Common myeloid progenitor, CD34-positive (primary cell): Measurements from ENCODE around the gene GPR161.

Source experiments
- CTCF ChIA-PET: fragments of 350-600 bp; sonication (Branson Sonifier 250); formaldehyde crosslinking; loops from one replicate; lab custom pipeline; 2021; ENCODE audit warnings: antibody characterized with exemption; lab: Charles Lee
- POLR2A ChIA-PET: fragments of 350-600 bp; sonication (Branson Sonifier 250); formaldehyde crosslinking; loops from one replicate; lab custom pipeline; 2021; ENCODE audit warnings: antibody characterized with exemption; lab: Charles Lee
- DNase-seq, 3 donors: peaks; one replicate each; pipeline versions ENCODE4 v3.0.0 to v3.0.0-alpha.2; 2013
- H3K27ac ChIP-seq, 2 experiments: 1 replicate in 1 of 2; 2 replicates in 1 of 2; pipeline ENCODE4 v1.7.0; 2013; ENCODE audit warnings: inconsistent platforms in 2 of 2, low read length in 2 of 2, mild to moderate bottlenecking in 2 of 2, low read depth in 1 of 2, moderate library complexity in 1 of 2; ENCODE audit not compliant: severe bottlenecking in 2 of 2, insufficient read depth in 1 of 2, poor library complexity in 1 of 2
- H3K27me3 ChIP-seq, 5 experiments: replicated peaks in 2 of 5; 1 replicate in 3 of 5; 2 replicates in 2 of 5; pipeline versions ENCODE4 v1.6.1 to v1.7.0; 2013; ENCODE audit warnings: low read length in 4 of 5, mild to moderate bottlenecking in 2 of 5, moderate library complexity in 2 of 5, inconsistent platforms in 1 of 5; ENCODE audit not compliant: insufficient read depth in 5 of 5, control insufficient read depth in 4 of 5
- H3K36me3 ChIP-seq, 4 experiments: 1 replicate in 2 of 4; 2 replicates in 2 of 4; pipeline versions ENCODE4 v1.6.1 to v1.7.0; 2013; ENCODE audit warnings: low read length in 3 of 4, control low read depth in 1 of 4, mild to moderate bottlenecking in 1 of 4; ENCODE audit not compliant: control insufficient read depth in 4 of 4, insufficient read depth in 4 of 4
- H3K4me1 ChIP-seq, 4 experiments: 1 replicate in 3 of 4; 2 replicates in 1 of 4; pipeline versions ENCODE4 v1.6.1 to v1.7.1; 2013; ENCODE audit warnings: low read length in 3 of 4, mild to moderate bottlenecking in 3 of 4, control low read depth in 1 of 4, inconsistent platforms in 1 of 4, moderate library complexity in 1 of 4; ENCODE audit not compliant: control insufficient read depth in 4 of 4, insufficient read depth in 4 of 4; ENCODE audit errors: control extremely low read depth in 1 of 4
- H3K4me3 ChIP-seq, 7 experiments: 1 replicate in 4 of 7; 2 replicates in 3 of 7; pipeline versions ENCODE4 v1.5.1 to v1.7.0; 2013; ENCODE audit warnings: mild to moderate bottlenecking in 7 of 7, low read length in 6 of 7, moderate library complexity in 6 of 7, inconsistent platforms in 2 of 7, low read depth in 2 of 7, control low read depth in 1 of 7; ENCODE audit not compliant: insufficient read depth in 4 of 7, control insufficient read depth in 1 of 7; ENCODE audit errors: extremely low read depth in 1 of 7
- H3K9me3 ChIP-seq, 5 experiments: 1 replicate in 4 of 5; 2 replicates in 1 of 5; pipeline versions ENCODE4 v1.6.1 to v1.7.1; 2013; ENCODE audit warnings: low read length in 4 of 5, mild to moderate bottlenecking in 2 of 5, inconsistent platforms in 1 of 5, low read depth in 1 of 5, moderate library complexity in 1 of 5; ENCODE audit not compliant: control insufficient read depth in 4 of 5, insufficient read depth in 2 of 5; ENCODE audit errors: control extremely low read depth in 1 of 5
- WGBS: methylation state at CpG from one replicate; pipeline ENCODE4 v1.1.5; 2013; ENCODE audit not compliant: insufficient coverage; 5-methylcytosine and 5-hydroxymethylcytosine counted together

GPR161 gene

DNA sequence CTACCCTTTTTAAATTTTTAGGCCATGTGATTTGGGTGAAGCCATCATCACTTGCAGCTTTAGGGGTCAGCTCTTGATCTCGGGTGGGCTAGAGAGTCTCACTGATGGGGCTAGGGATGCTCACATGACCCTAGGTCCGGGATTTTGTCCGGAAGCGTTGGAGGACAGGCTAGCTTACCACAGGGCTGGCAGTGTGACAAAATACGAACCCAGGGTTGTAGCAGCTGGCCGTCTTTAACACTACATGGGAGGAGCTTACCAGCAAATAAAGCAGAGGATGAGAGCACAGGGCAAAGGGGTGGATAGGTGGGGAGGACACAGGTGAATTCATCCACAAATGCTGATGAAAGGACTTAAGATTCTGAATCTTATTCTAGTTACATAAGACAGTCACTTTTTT lies 21.9 kb downstream of the GPR161 start:
- ChIA-PET CTCF (interaction anchor here (1.1 kb wide), 1 partner anchor 13 kb away, joined by 3 read pairs; no protein-coding TSS in a partner anchor), POLR2A (no interaction called here)
- WGBS: 96% methylated on average over 6 of the region's 6 CpGs
- no peaks in the 10 kb centered on the region for H3K27me3 ChIP-seq
- H3K4me3 ChIP-seq: no peak overlapping the region
- H3K36me3 ChIP-seq: no peaks in the 10 kb centered on the region
- no peak for DNase-seq
- no peak overlapping the region for H3K27ac ChIP-seq
- peaks cover 0 to 3% (median 0%) of the 10 kb centered on the region in 5 experiments for H3K9me3 ChIP-seq
- no peaks in the 10 kb centered on the region for H3K4me1 ChIP-seq

DNA sequence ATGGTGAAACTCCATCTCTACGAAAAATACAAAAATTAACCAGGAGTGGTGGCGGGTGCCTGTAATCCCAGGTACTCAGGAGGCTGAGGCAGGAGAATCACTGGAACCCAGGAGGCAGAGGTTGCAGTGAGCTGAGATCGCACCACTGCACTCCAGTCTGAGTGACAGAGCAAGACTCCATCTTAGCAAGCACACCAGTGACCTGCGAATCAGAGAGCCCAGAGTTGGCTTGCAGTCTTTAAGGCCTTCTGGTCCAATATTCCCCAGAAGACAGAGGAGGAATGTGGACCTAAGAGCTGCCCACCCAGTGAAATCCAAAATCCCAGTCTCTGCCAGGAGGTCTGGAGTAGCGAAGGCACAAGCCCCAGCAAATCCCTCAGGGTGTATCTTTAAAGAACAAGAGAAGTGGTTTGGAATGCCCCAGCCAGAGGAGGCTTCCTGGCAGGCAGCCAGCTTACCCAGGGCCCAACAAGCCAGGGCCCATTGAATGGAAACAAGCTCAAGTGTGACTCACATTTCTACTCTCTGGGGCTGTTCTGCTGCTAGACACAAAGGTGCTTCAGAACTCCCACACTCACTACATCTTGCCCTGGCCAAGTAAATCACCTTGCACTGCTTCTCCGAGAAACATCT lies 23.9 kb downstream of the GPR161 start:
- Histone ChIP-seq H3K27me3 (no peaks in the 10 kb centered on the region), H3K9me3 (no peaks in the 10 kb centered on the region), H3K36me3 (no peaks in the 10 kb centered on the region), H3K27ac (no peak overlapping the region), H3K4me1 (no peaks in the 10 kb centered on the region), H3K4me3 (no peak overlapping the region)
- 98% methylated on average over 6 of the region's 6 CpGs for WGBS
- DNase-seq: peak in 2 of 3 donors; percentile 17 to 30
- POLR2A ChIA-PET: no interaction called here
- CTCF ChIA-PET: interaction anchor here (0.8 to 1.3 kb wide), 2 partner anchors 13 to 17 kb away, joined by 3 read pairs; no protein-coding TSS in a partner anchor

DNA sequence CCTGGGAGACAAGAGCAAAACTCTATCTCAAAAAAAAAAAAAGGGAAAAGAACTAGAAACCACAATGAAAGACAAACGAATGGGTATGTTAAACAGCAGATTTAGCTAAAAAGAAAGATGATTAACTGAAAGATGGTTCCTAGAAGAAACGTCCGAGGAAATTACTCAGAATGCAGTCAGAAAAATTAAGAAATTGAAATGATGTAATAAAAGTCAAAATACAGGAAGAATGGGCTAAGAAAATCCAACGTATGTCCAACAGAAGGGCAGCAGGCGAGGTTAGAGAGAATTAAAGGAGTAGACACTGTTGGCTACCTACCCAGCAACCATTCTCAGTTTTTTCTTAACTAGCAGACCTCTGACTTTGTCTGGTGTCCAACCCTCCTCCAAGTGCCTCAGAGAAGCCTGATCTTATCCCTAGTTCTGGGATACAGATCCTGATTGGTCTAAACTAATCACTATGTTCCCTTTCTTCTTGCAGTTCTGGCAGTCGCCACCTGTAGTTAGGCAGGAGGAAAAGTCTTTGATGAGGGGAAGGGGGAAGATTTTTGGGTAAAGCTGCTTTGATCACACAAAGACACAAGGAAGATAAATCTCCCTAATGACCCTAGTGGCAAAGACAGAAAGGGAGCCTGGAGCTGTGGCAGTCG lies 25.7 kb downstream of the GPR161 start:
- Histone ChIP-seq H3K27me3 (no peaks in the 10 kb centered on the region), H3K27ac (no peak overlapping the region), H3K36me3 (no peaks in the 10 kb centered on the region), H3K9me3 (no peaks in the 10 kb centered on the region), H3K4me1 (no peaks in the 10 kb centered on the region), H3K4me3 (no peak overlapping the region)
- 97% methylated on average over 5 of the region's 7 CpGs for WGBS
- CTCF ChIA-PET: no interaction called here
- POLR2A ChIA-PET: no interaction called here
- DNase-seq: no peak

DNA sequence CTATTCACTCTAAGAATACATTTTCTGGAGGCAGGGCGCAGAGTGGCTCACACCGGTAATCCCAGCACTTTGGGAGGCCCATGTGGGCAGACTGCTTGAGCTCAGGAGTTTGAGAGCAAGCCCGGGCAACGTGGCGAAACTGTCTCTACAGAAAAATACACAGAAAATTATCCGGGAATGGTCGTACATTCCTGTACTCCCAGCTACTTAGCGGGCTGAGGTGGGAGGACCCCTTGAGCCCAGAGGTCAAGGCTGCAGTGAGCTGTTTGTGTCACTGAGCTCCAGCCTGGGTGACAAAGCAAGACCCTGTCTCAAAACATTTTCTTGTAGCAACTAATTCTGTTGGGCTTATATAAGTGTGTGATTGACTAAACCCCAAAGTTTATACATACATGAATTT lies 30.5 kb downstream of the GPR161 start:
- CTCF ChIA-PET: no interaction called here

DNA sequence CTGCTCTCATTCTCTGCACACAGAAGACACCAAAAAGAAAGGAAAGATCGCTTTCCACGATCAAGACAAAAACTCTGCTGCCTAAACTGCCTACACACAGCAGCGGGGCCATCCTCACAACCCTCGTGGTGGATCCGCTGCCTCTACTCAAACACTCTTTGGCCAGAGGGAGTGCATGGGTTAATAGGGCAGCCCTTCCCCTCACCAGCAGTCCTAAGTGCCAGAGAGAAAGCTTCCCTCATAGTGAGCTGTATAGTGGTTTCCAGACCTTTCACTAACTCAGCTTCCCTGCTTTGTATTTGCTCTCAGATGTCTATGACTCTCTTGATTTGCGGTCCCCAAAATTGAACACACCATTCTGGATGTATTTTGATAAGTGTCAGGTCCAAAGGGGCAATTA lies 30.9 kb downstream of the GPR161 start:
- CTCF ChIA-PET: no interaction called here
- no peak for DNase-seq

More for the DNA sequence above, 30.5 kb downstream of the GPR161 start:
- H3K27ac ChIP-seq: no peak overlapping the region
- H3K27me3 ChIP-seq: no peaks in the 10 kb centered on the region
- WGBS: 99% methylated on average over 8 of the region's 8 CpGs
- no peaks in the 10 kb centered on the region for H3K4me1 ChIP-seq
- POLR2A ChIA-PET: no interaction called here
- H3K4me3 ChIP-seq: no peak overlapping the region
- DNase-seq: no peak
- H3K36me3 ChIP-seq: no peaks in the 10 kb centered on the region
- no peaks in the 10 kb centered on the region for H3K9me3 ChIP-seq

DNA sequence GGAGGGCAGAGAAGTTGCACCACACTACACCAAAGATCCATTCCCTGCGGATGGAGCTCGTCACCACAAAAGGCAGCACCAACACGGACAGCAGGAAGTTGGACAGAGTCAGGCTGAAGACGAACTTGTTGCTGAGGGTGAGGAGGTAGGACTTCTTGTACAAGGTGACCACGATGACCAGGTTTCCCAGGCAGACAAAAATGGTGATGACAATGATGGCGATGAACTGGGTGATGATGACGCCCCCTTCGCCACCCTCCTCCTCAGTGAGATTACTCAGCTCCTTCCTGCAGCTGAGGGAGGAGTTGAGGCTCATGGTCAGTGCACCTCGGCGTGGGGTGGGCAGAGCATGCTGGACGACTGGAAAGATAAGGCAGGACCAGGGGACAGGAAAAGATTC lies 32.2 kb downstream of the GPR161 start:
- no peaks in the 10 kb centered on the region for H3K36me3 ChIP-seq
- ChIA-PET POLR2A (no interaction called here), CTCF (interaction anchor here (1.5 to 1.6 kb wide), 2 partner anchors 20 to 22 kb away, joined by 4 to 5 read pairs; no protein-coding TSS in a partner anchor)
- H3K27me3 ChIP-seq: no peaks in the 10 kb centered on the region
- H3K9me3 ChIP-seq: no peaks in the 10 kb centered on the region
- no peaks in the 10 kb centered on the region for H3K4me1 ChIP-seq
- no peak overlapping the region for H3K27ac ChIP-seq
- DNase-seq: no peak
- no peak overlapping the region for H3K4me3 ChIP-seq
- 100% methylated on average over 8 of the region's 11 CpGs for WGBS

More for the DNA sequence above, 30.9 kb downstream of the GPR161 start:
- POLR2A ChIA-PET: no interaction called here
- H3K27ac ChIP-seq: no peak overlapping the region
- WGBS: 100% methylated on average over 1 of the region's 6 CpGs
- no peak overlapping the region for H3K4me3 ChIP-seq
- no peaks in the 10 kb centered on the region for H3K27me3 ChIP-seq
- no peaks in the 10 kb centered on the region for H3K4me1 ChIP-seq
- H3K9me3 ChIP-seq: no peaks in the 10 kb centered on the region
- no peaks in the 10 kb centered on the region for H3K36me3 ChIP-seq

DNA sequence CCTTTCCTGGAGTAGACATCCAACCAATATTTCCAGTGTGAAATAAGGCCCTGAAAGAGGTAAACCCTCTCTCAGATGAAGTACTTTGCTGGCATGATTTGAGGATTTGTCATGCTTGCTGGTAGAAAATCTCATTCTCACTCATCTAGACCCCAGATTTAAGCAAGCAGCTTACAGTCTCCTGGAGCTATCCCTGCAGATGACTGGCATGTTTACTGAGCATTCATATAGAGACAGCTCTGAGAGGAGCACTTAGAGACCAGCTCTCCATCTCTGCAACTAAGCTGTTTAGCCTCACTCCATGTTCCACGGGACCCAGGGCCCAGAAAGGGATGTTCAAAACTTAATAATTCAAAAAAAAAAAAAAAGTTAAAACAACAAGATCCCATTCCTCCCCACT lies 34.2 kb downstream of the GPR161 start:
- H3K9me3 ChIP-seq: no peaks in the 10 kb centered on the region
- no CpG with 5 or more reads among the region's 1 CpG for WGBS
- no peak overlapping the region for H3K4me3 ChIP-seq
- ChIA-PET CTCF (interaction anchor here (1.2 to 1.5 kb wide), 3 partner anchors 12 to 202 kb away, joined by 3 to 4 read pairs (median 4); no protein-coding TSS in a partner anchor), POLR2A (no interaction called here)
- H3K27ac ChIP-seq: no peak overlapping the region
- H3K27me3 ChIP-seq: no peaks in the 10 kb centered on the region
- DNase-seq: no peak
- H3K4me1 ChIP-seq: no peaks in the 10 kb centered on the region
- no peaks in the 10 kb centered on the region for H3K36me3 ChIP-seq
